K562 treated with DMSO at 1 percent for 48 hours (cell line): ENCODE data around the gene MAGOHB. TPM values are rescaled to one million over a fixed set of nuclear protein-coding genes. Genes with fewer than 3 reads are reported as not detected.

ENCODE experiments used
- total RNA-seq: library from RNA; unstranded; fragments of 300-600 nt; gene quantifications from 2 replicates; pipeline ENCODE4 v1.2.3, GENCODE V29; 2022; ENCODE audit warnings: low replicate concordance; ENCODE audit errors: extremely low read depth

Gene MAGOHB
- not detected in 2 replicates for total RNA-seq

DNA sequence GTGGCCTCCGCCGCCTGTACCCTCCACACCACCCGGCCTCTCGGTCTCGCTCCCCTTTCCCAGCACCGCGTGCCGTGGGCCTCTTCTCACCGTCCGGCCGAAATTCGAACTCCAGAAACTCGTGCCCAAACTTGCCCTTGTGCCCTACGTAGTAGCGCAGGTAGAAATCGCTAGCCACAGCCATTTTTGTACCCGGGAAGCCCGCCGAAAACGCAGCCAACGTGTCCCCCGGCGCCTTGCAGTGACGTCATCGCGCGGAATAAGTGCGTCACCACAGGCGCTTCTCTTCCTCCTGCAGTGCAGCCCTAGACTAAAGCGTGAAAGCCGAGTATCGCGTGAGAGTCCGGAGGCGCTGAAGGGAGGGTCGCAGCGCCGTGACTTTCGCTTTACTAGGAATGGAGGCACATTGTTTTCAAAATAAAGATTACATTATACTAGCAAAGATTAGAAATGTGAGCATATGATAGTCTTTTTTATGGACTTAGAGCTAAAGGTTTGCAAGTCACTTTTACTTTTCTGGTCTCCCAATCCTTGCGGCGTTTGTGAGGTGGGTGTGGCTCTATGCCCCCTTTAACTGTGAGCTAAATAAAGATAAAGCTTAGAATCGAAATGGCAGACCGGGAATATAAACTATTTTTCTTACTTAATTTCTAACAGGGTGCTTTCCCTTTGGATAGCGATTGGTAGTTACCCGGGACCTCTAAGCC is at the start of gene MAGOHB:
MAGOHB (minus strand) TSS at position 261 of the 707 bp plus-strand sequence; CDS start at position 184, 77 bp downstream.

Other genes starting within 250 kb of the MAGOHB start
- gene KLRK1, start 223.6 kb downstream of the MAGOHB start, total RNA-seq = not detected in 2 replicates
- gene KLRC4, start 203.9 kb downstream of the MAGOHB start, total RNA-seq = not detected in 2 replicates
- not detected in 2 replicates for gene KLRC3, start 193.0 kb downstream of the MAGOHB start, total RNA-seq
- not detected in 2 replicates for gene KLRC2, start 177.6 kb downstream of the MAGOHB start, total RNA-seq
- gene KLRC1, start 160.2 kb downstream of the MAGOHB start, total RNA-seq = not detected in 2 replicates
- gene EIF2S3B, start 107.7 kb downstream of the MAGOHB start, total RNA-seq = not detected in 2 replicates
- not detected in 2 replicates for gene STYK1, start 60.4 kb upstream of the MAGOHB start, total RNA-seq
- not detected in 2 replicates for gene YBX3, start 109.7 kb upstream of the MAGOHB start, total RNA-seq
- gene TAS2R7, start 189.0 kb upstream of the MAGOHB start, total RNA-seq = not detected in 2 replicates
- gene TAS2R8, start 193.7 kb upstream of the MAGOHB start, total RNA-seq = not detected in 2 replicates
- not detected in 2 replicates for gene TAS2R9, start 196.6 kb upstream of the MAGOHB start, total RNA-seq
- gene TAS2R10, start 212.7 kb upstream of the MAGOHB start, total RNA-seq = not detected in 2 replicates
- gene PRR4, start 235.9 kb upstream of the MAGOHB start, total RNA-seq = not detected in 2 replicates